ENCODE data around the gene SRC. TPM values are rescaled to one million over a fixed set of nuclear protein-coding genes. Genes with fewer than 3 reads are reported as not detected.

SRC gene
- total and polyA plus RNA-seq, 2 of the 8 experiments (the other 6 are each of a cell fraction or from before 2014, with no cell fraction given) = 27.6 to 28.8 TPM

DNA sequence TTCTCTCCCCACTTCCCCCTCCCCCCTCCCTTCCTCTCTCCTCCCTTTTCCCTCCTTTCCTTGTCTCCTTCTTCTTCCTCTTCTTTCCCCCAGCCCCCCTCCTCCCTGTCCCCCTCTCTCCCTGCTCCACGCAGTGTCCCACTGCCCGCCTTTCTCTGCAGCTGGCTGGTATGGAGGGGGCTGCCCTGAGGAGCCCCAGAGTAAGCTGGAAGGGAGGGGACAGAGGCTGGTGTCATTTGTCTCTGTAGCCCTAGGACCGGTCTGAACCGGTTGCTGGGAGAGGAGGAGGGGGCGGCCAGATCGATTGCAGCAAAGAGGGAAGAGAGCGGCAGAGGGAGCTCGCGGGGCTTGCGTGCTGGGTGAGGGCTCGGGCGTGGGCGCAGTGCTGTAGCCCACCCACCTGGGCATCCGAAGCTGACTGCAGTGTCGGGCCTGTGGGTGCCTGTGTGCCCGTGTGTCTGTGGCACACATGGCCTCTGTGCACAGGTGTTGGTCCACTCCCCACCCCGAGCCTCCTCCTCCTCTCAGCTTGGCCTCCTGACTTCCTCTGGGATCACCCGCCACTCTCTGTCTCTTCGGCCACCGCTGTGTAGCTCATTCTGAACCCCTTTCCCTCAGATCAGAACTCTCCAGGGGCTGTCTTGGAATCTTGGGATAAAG is 50.6 kb downstream of the SRC start (continued):
- TF ChIP-seq, protein P1, sequence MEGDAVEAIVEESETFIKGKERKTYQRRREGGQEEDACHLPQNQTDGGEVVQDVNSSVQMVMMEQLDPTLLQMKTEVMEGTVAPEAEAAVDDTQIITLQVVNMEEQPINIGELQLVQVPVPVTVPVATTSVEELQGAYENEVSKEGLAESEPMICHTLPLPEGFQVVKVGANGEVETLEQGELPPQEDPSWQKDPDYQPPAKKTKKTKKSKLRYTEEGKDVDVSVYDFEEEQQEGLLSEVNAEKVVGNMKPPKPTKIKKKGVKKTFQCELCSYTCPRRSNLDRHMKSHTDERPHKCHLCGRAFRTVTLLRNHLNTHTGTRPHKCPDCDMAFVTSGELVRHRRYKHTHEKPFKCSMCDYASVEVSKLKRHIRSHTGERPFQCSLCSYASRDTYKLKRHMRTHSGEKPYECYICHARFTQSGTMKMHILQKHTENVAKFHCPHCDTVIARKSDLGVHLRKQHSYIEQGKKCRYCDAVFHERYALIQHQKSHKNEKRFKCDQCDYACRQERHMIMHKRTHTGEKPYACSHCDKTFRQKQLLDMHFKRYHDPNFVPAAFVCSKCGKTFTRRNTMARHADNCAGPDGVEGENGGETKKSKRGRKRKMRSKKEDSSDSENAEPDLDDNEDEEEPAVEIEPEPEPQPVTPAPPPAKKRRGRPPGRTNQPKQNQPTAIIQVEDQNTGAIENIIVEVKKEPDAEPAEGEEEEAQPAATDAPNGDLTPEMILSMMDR (IDR thresholded peaks at IDR 0.05; ENCODE audit: control extremely low read depth in 1 of 3, insufficient read depth in 1 of 3, low read depth in 1 of 3, low read length in 3 of 3) = peak; percentile 54 to 75 (median 69)
- TF ChIP-seq KDM5A (IDR thresholded peaks at IDR 0.05; ENCODE audit: low read length) (no peak), SIX5 (IDR thresholded peaks at IDR 0.05; ENCODE audit: low read depth, low read length) (no peak), RAD21 (IDR thresholded peaks at IDR 0.05 in 1 of 2, conservative IDR thresholded peaks at IDR 0.05 in 1 of 2; ENCODE audit: low read depth in 2 of 2, low read length in 2 of 2) (peak; percentile 60 to 64), TEAD4 (IDR thresholded peaks at IDR 0.05; ENCODE audit: low read depth, low read length) (no peak), SRF (IDR thresholded peaks at IDR 0.05; ENCODE audit: low read depth, low read length) (no peak), KDM1A (IDR thresholded peaks at IDR 0.05; ENCODE audit: borderline replicate concordance, low read length) (no peak), TCF12 (IDR thresholded peaks at IDR 0.05; ENCODE audit: low read depth, low read length) (no peak), CTBP2 (IDR thresholded peaks at IDR 0.05; ENCODE audit: borderline replicate concordance, insufficient read depth, insufficient read length, low read length) (no peak), RBBP5 (IDR thresholded peaks at IDR 0.05; ENCODE audit: borderline replicate concordance, low read depth, low read length) (peak; percentile 67; the same call in 1 of the 2 replicates), POU5F1 (IDR thresholded peaks at IDR 0.05; ENCODE audit: low read depth, low read length) (no peak), JUN (IDR thresholded peaks at IDR 0.05; ENCODE audit: low read depth, low read length) (no peak), RNF2 (IDR thresholded peaks at IDR 0.05; ENCODE audit: borderline replicate concordance, low read depth, low read length, missing control alignments, poor library complexity, severe bottlenecking) (no peak), RXRA (IDR thresholded peaks at IDR 0.05; ENCODE audit: insufficient read depth, low read depth, low read length) (no peak), SP4 (IDR thresholded peaks at IDR 0.05; ENCODE audit: low read length) (no peak), EP300 (IDR thresholded peaks at IDR 0.05; ENCODE audit: borderline replicate concordance in 1 of 2, low read depth in 2 of 2, low read length in 2 of 2) (no peak), PHF8 (conservative IDR thresholded peaks at IDR 0.05; ENCODE audit: low read depth, low read length) (peak; percentile 43; the same call in 1 of the 2 replicates), TBP (IDR thresholded peaks at IDR 0.05; ENCODE audit: low read depth, low read length) (no peak), EZH2 (IDR thresholded peaks at IDR 0.05; ENCODE audit: low read depth, low read length, severe bottlenecking) (no peak), CBX8 (IDR thresholded peaks at IDR 0.05; ENCODE audit: borderline replicate concordance, low read depth, low read length) (no peak)
- TF ChIP-seq, protein P2, sequence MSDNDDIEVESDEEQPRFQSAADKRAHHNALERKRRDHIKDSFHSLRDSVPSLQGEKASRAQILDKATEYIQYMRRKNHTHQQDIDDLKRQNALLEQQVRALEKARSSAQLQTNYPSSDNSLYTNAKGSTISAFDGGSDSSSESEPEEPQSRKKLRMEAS (IDR thresholded peaks at IDR 0.05) = no peak

All from H1 (cell line).